Esophagus muscularis mucosa (tissue), 4 donors: ENCODE data around the gene GPR37L1. TPM values are rescaled to one million over a fixed set of nuclear protein-coding genes. Genes with fewer than 3 reads are reported as not detected.
A peak's percentile ranks its signal among the peaks of the same experiment; 100 is the strongest.
"Not testable (repeated sequence)": the region's sequence is repeated elsewhere in the genome, so short reads cannot be mapped to it uniquely, and the experiment has no call there.

Experiments
- DNase-seq: peaks from one replicate; pipeline ENCODE4 v3.0.0-alpha.2; 2017; ENCODE audit errors: extremely low spot score
- H3K27ac ChIP-seq, 4 donors: fragments of 200-600 bp; sonication (generic); replicated peaks in 1 of 4; 1 replicate in 3 of 4; 2 replicates in 1 of 4; pipeline ENCODE4 v1.5.1; 2016 to 2019; ENCODE audit warnings: mild to moderate bottlenecking in 1 of 4
- H3K27me3 ChIP-seq, 4 donors: fragments of 200-600 bp; sonication (generic); one replicate each; pipeline versions ENCODE4 v1.5.1 to v1.6.0; 2016 to 2019
- H3K36me3 ChIP-seq, 4 donors: fragments of 200-600 bp; sonication (generic); one replicate each; pipeline ENCODE4 v1.5.1; 2016 to 2019
- H3K4me1 ChIP-seq, 4 donors: fragments of 200-600 bp; sonication (generic); one replicate each; pipeline ENCODE4 v1.5.1; 2016 to 2019
- H3K4me3 ChIP-seq, 4 donors: fragments of 200-600 bp; sonication (generic); 1 replicate in 2 of 4; 2 replicates in 2 of 4; pipeline ENCODE4 v1.5.1; 2016 to 2019; ENCODE audit warnings: mild to moderate bottlenecking in 4 of 4, moderate library complexity in 1 of 4
- H3K9me3 ChIP-seq, 4 donors: fragments of 200-600 bp; sonication (generic); 1 replicate in 3 of 4; 2 replicates in 1 of 4; pipeline ENCODE4 v1.5.1; 2016 to 2019
- EP300 ChIP-seq: sonication (generic); formaldehyde crosslinking; IDR thresholded peaks from one replicate; pipeline ENCODE4 v1.6.1; 2017; ENCODE audit warnings: antibody characterized with exemption
- POLR2A ChIP-seq: fragments of 450-650 bp; IDR thresholded peaks from one replicate; pipeline ENCODE4 v1.6.1; 2017; ENCODE audit warnings: antibody characterized with exemption, moderate library complexity, mild to moderate bottlenecking, low read depth
- POLR2AphosphoS5 ChIP-seq, 2 donors: sonication (generic); formaldehyde crosslinking; IDR thresholded peaks; one replicate each; pipeline ENCODE4 v1.6.1; 2017; ENCODE audit warnings: antibody characterized with exemption in 2 of 2
- WGBS: methylation state at CpG from one replicate; pipeline ENCODE4 v1.1.5; 2018; 5-methylcytosine and 5-hydroxymethylcytosine counted together
- intact Hi-C: fragments of 100-400 bp; cut with DNase I; formaldehyde crosslinking; loops from one replicate; pipeline ENCODE4 v1.15.1; 2023
- total RNA-seq, 4 donors: library from RNA; depleted of rRNA; stranded (reverse); fragments of >200 nt; gene quantifications; one replicate each; pipeline versions ENCODE4 v1.1.0 to v1.2.1, GENCODE V29; 2016
- TF ChIP-seq, protein P1 (sequence below), 3 experiments: fragments of 200-600 bp in 2 of 3; fragments of 450-650 bp in 1 of 3; sonication (generic) in 2 of 3; IDR thresholded peaks; one replicate each; pipeline ENCODE4 v1.5.1; 2017 to 2019; ENCODE audit warnings: antibody characterized with exemption in 3 of 3, mild to moderate bottlenecking in 2 of 3, moderate library complexity in 1 of 3

Gene GPR37L1
- total RNA-seq, 4 donors from 2014 or later: 0.17 to 0.69 (median 0.58) TPM; not detected in 1

DNA sequence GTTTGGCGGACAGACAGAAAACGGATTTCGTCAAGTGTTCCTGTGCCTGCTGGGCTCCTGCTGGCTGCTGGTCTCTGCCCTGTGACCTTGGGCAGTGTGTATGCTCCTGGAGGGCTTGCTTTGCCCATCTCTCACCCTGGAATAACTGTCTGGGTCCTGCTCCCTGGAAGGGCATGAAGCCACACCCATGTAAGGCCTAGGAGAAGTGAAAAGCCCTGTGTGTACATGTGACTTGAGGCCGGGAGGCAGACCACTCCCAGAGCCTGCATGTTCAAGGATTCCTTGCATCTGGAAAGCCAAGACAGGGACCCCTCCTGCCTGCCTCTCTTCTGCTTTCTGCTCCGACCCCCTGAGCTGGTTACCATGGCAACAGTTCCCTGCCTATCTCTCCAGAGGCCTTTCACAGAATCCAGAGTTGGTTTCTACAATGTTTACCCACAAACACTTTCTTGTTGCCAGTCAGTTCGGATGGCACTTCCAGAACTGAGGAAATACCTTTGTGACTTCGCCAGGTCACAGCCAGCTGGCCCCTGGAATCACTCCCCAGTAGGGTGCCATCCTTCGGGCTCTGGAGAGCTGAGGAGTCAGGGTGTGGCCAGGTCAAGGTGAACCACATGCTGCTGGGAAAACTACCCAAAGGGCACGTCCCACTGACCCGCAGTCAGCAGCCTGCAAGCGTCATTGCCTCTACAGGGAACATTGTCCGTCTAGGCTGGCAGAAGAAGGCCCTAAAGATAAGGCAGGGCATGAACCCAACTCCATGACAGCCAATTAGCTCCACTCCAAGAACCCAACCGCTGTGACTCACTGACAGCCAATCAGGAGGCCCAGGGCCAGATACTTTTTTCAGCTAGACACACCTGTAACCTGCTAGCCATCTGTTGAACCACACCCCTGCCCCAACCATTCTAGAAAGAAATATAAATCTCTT, 14.7 kb upstream of the GPR37L1 start:
- intact Hi-C loops: no loop called here
- Histone ChIP-seq H3K4me1 (peaks cover 8 to 13% (median 11%) of the 10 kb centered on the region in 4 donors), H3K27ac (no peak overlapping the region), H3K27me3 (no peaks in the 10 kb centered on the region), H3K9me3 (no peaks in the 10 kb centered on the region), H3K4me3 (no peak overlapping the region), H3K36me3 (no peaks in the 10 kb centered on the region)
- no peak for TF ChIP-seq POLR2AphosphoS5 (IDR thresholded peaks at IDR 0.05)
- no peak for TF ChIP-seq POLR2A
- TF ChIP-seq, protein P1, sequence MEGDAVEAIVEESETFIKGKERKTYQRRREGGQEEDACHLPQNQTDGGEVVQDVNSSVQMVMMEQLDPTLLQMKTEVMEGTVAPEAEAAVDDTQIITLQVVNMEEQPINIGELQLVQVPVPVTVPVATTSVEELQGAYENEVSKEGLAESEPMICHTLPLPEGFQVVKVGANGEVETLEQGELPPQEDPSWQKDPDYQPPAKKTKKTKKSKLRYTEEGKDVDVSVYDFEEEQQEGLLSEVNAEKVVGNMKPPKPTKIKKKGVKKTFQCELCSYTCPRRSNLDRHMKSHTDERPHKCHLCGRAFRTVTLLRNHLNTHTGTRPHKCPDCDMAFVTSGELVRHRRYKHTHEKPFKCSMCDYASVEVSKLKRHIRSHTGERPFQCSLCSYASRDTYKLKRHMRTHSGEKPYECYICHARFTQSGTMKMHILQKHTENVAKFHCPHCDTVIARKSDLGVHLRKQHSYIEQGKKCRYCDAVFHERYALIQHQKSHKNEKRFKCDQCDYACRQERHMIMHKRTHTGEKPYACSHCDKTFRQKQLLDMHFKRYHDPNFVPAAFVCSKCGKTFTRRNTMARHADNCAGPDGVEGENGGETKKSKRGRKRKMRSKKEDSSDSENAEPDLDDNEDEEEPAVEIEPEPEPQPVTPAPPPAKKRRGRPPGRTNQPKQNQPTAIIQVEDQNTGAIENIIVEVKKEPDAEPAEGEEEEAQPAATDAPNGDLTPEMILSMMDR (IDR thresholded peaks at IDR 0.05): no peak
- no peak for TF ChIP-seq EP300
- no peak for DNase-seq
- 86% methylated on average over 10 of the region's 13 CpGs for WGBS

DNA sequence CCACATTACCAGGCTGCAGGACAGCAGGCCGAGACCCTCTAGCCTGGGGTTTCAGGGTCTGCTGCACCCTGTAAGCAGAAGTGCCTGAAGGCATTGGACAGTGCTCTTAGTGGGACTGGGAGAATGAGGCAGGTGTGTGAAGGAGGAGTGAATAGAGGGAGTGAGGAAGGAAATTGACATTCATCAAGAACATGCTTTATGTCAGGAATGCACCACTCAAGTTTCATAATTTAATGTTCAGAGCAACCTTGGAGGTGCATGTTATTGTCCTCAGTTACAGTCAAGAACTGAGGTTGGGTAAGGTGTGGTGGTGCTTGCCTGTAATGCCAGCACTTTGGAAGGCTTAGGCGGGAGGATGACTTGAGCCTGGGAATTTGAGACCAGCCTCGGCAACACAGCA, 11.7 kb upstream of the GPR37L1 start:
- H3K36me3 ChIP-seq: no peaks in the 10 kb centered on the region
- no peak for DNase-seq
- no peak for TF ChIP-seq POLR2A
- no peak for TF ChIP-seq EP300
- no peak for TF ChIP-seq POLR2AphosphoS5 (IDR thresholded peaks at IDR 0.05)
- TF ChIP-seq, protein P1 (IDR thresholded peaks at IDR 0.05): no peak
- intact Hi-C loops: no loop called here
- no peaks in the 10 kb centered on the region for H3K9me3 ChIP-seq
- H3K4me1 ChIP-seq: peaks cover 20 to 26% (median 24%) of the 10 kb centered on the region in 4 donors
- WGBS: 87% methylated on average over 3 of the region's 3 CpGs
- no peak overlapping the region for H3K27ac ChIP-seq
- H3K27me3 ChIP-seq: no peaks in the 10 kb centered on the region
- H3K4me3 ChIP-seq: no peak overlapping the region

DNA sequence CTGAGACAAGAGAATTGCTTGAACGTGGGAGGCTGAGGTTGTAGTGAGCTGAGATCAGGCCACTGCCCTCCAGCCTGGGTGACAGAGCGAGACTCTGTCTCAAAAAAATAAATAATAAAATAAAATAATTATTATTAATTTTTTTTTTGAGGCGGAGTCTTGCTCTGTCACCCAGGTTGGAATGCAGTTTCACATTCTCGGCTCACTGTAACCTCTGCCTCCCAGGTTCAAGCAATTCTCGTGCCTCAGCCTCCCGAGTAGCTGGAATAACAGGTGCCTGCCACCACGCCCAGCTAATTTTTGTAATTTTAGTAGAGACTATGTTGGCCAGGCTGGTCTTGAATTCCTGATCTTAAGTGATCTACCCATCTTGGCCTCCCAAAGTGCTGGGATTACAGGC, 11.1 kb upstream of the GPR37L1 start:
- DNase-seq, H3K36me3 ChIP-seq, intact Hi-C loops, H3K9me3 ChIP-seq, H3K27me3 ChIP-seq, H3K4me3 ChIP-seq, H3K27ac ChIP-seq: not testable (repeated sequence)
- WGBS: 95% methylated on average over 7 of the region's 7 CpGs
- H3K4me1 ChIP-seq: peaks cover 15 to 26% (median 24%) of the 10 kb centered on the region in 4 donors

DNA sequence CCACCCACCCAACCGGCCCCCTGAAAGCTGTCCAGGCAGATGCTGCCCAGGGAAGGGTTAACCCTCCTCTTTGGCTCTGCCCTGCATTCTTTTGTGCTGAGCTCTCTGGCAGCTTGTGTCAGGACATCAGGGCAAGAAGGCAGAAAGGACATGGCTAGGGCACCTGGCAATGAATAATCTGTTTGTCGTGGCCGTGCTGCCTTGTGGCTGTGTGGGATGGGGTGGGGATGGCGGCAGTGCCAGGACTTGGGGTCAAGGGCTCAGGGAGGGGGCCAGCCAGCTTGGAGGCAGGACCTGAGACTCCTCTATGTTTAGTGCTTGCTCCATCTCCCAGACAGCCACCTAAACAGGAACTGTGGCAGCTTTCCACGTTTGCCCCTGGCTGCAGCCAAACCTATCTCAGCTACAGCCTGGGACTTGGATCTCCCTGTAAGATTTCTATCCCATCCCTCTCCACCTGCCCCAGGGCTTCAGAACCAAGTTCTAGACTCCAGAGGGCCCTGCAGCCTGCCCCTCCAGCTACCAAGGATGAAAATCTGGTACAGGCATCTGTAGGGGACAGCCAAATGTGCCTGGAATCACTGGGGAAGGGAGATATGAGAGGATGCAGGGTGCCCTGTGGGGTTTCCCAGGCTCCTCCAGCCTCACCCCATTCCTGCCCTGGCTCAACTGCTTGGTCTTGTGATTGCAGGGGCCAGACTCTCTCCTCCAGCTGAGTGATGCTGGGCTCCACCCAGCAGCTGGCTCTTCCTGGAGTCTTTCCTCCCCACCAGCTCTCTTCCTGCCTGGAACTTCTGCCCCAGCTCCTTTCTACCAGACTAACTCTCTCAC, 9.6 kb upstream of the GPR37L1 start:
- H3K4me3 ChIP-seq: no peak overlapping the region
- no peaks in the 10 kb centered on the region for H3K9me3 ChIP-seq
- H3K27ac ChIP-seq: peak overlapping the region; percentile 53 to 61 (median 57)
- no peaks in the 10 kb centered on the region for H3K36me3 ChIP-seq
- 15% methylated on average over 4 of the region's 5 CpGs for WGBS
- no peaks in the 10 kb centered on the region for H3K27me3 ChIP-seq
- TF ChIP-seq EP300 (no peak), POLR2AphosphoS5 (IDR thresholded peaks at IDR 0.05) (no peak), POLR2A (no peak)
- TF ChIP-seq, protein P1 (IDR thresholded peaks at IDR 0.05): no peak
- peaks cover 15 to 26% (median 22%) of the 10 kb centered on the region in 4 donors for H3K4me1 ChIP-seq
- intact Hi-C loops: no loop called here
- DNase-seq: no peak

DNA sequence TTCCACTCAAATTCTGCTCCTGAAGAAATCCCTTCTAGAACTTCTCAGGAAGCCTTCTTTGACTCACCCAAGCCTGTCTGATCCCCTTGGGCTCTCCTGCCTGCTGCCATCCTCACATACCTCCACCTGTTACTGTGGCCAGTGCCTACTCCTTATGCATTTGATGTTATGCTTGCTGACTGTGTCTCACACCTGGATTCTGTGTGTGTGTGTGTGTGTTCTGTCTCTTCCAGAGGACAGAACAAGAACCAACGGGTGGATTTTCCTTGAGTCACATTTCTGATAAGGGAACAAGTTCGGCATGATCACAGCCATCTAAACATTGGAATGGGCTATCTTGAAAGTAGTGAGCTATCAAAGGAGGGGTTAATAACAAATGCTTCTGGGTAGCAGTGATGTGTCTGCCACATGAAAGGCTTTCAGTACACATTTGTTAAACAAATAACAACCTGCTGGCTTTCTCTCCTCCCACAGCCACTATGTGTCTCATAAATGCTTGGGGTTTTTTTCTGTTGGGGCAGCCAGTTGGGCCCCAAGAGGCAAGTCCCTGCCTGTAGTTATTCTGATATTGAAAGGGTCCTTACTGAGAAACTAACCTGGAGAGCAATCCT, 8.9 kb upstream of the GPR37L1 start:
- 66% methylated on average over 2 of the region's 2 CpGs for WGBS
- Histone ChIP-seq H3K36me3 (no peaks in the 10 kb centered on the region), H3K9me3 (no peaks in the 10 kb centered on the region), H3K4me3 (no peak overlapping the region), H3K27me3 (no peaks in the 10 kb centered on the region), H3K4me1 (peaks cover 15 to 28% (median 22%) of the 10 kb centered on the region in 4 donors), H3K27ac (peak overlapping the region; percentile 53 to 61 (median 57))
- TF ChIP-seq POLR2AphosphoS5 (IDR thresholded peaks at IDR 0.05): no peak
- TF ChIP-seq, protein P1 (IDR thresholded peaks at IDR 0.05): no peak
- no peak for TF ChIP-seq EP300
- no peak for TF ChIP-seq POLR2A
- intact Hi-C loops: no loop called here
- no peak for DNase-seq
